CD4-positive, alpha-beta T cell treated with Interleukin-10 for 1 hour (primary cell): ENCODE measurements around the gene CYYR1.

Experiments
- DNase-seq: peaks from one replicate; pipeline ENCODE4 v3.0.0-alpha.2; 2020

The CYYR1 gene

GRCh38 chr21:26425576-26425975 is 147.5 kb downstream of the CYYR1 start:
- no peak for DNase-seq

- no peak for DNase-seq
Measured at GRCh38 chr21:26423511-26423910, 149.6 kb downstream of the CYYR1 start.

GRCh38 chr21:26422706-26423105 is 150.4 kb downstream of the CYYR1 start:
- DNase-seq: no peak

- DNase-seq: no peak
Measured at GRCh38 chr21:26422138-26422537, 150.9 kb downstream of the CYYR1 start.

GRCh38 chr21:26421724-26422123 is 151.4 kb downstream of the CYYR1 start:
- no peak for DNase-seq
